Glutamatergic neuron (in vitro differentiated cells): ENCODE measurements around the gene ZDHHC21. TPM values are rescaled to one million over a fixed set of nuclear protein-coding genes. Genes with fewer than 3 reads are reported as not detected.

Experiments
- DNase-seq: peaks from one replicate; pipeline ENCODE4 v3.0.0; 2022
- H3K27ac Mint-ChIP-seq: one replicate; pipeline ENCODE4 v1.8.0; 2020; ENCODE audit warnings: mild to moderate bottlenecking, mixed read lengths, inconsistent platforms; ENCODE audit not compliant: unreplicated experiment
- H3K27me3 Mint-ChIP-seq: one replicate; pipeline ENCODE4 v1.8.0; 2020; ENCODE audit warnings: mild to moderate bottlenecking, moderate library complexity, mixed read lengths, inconsistent platforms; ENCODE audit not compliant: unreplicated experiment
- H3K36me3 Mint-ChIP-seq: one replicate; pipeline ENCODE4 v1.8.0; 2020; ENCODE audit warnings: mild to moderate bottlenecking, mixed read lengths, inconsistent platforms; ENCODE audit not compliant: unreplicated experiment
- H3K4me1 Mint-ChIP-seq: one replicate; pipeline ENCODE4 v1.8.0; 2020; ENCODE audit warnings: mild to moderate bottlenecking, low read depth, mixed read lengths, inconsistent platforms; ENCODE audit not compliant: unreplicated experiment
- H3K4me3 Mint-ChIP-seq: one replicate; pipeline ENCODE4 v1.8.0; 2020; ENCODE audit warnings: mild to moderate bottlenecking, mixed read lengths, inconsistent platforms; ENCODE audit not compliant: unreplicated experiment
- H3K9me3 Mint-ChIP-seq: one replicate; pipeline ENCODE4 v1.8.0; 2020; ENCODE audit warnings: mild to moderate bottlenecking, moderate library complexity, mixed read lengths, inconsistent platforms; ENCODE audit not compliant: unreplicated experiment
- CTCF ChIP-seq: fragments of 200-600 bp; sonication (generic); IDR thresholded peaks from one replicate; pipeline ENCODE4 v1.5.0; 2021; ENCODE audit not compliant: partially characterized antibody, unreplicated experiment
- total RNA-seq: library from RNA; stranded (reverse); fragmentation: NEBNext Ultra II Directional; extraction: Animal tissue kit (Norgen Biotek cat#: 25700); gene quantifications from one replicate; pipeline ENCODE4 v1.2.1, GENCODE V29; 2021; ENCODE audit not compliant: unreplicated experiment

Gene ZDHHC21
- total RNA-seq, 1 donor from 2014 or later: 15.2 TPM

DNA sequence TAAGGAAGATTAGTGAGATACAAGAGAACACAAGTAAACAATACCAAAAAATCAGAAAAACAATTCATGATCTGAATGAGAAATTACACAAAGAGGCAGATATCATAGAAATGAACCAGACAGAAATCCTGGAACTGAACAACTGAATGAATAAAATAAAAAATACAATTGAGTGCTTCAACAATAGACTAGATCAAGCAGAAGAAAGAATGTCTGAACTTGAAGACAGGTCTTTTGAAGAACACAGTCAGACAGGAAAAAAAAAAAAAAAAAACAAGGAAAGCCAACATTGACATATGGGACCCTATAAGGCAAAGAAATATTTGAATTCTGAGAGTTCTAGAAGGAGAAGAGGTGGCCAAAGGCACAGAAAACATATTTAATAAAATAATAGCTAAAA is 115.2 kb downstream of the ZDHHC21 start:
- H3K27ac Mint-ChIP-seq: no peak overlapping the region
- peaks cover 5% of the 10 kb centered on the region for H3K9me3 Mint-ChIP-seq
- DNase-seq: no peak
- no peaks in the 10 kb centered on the region for H3K4me1 Mint-ChIP-seq
- peaks cover 2% of the 10 kb centered on the region for H3K27me3 Mint-ChIP-seq
- H3K4me3 Mint-ChIP-seq: no peak overlapping the region
- H3K36me3 Mint-ChIP-seq: peaks cover 46% of the 10 kb centered on the region
- no peak for TF ChIP-seq CTCF

DNA sequence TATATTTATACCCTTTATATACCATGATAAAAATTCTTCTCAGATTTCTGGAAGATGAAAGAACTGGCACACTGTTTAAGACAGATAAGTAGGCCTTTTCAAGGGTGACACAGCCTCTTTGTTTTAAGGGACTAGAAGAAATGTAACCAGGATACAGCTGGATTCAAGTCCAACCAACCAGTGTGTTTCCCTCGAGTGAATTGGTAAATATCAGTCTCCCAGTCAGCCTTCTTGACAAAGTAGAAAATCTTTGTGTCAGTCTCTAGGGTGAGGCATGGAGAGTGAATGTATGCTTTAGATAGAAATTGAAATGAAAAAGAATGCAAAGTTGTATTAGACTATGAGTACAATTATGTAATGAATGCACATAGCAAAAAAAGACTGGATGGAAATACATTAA is 119.1 kb downstream of the ZDHHC21 start:
- Mint-ChIP-seq H3K4me3 (no peak overlapping the region), H3K27me3 (peaks cover 2% of the 10 kb centered on the region), H3K27ac (no peak overlapping the region), H3K9me3 (peaks cover 5% of the 10 kb centered on the region), H3K4me1 (no peaks in the 10 kb centered on the region), H3K36me3 (peaks cover 28% of the 10 kb centered on the region)
- DNase-seq: no peak
- TF ChIP-seq CTCF: no peak

GRCh38 chr9:14573319-14573718 is 119.9 kb downstream of the ZDHHC21 start:
- H3K4me3 Mint-ChIP-seq: no peak overlapping the region
- no peak for TF ChIP-seq CTCF

DNA sequence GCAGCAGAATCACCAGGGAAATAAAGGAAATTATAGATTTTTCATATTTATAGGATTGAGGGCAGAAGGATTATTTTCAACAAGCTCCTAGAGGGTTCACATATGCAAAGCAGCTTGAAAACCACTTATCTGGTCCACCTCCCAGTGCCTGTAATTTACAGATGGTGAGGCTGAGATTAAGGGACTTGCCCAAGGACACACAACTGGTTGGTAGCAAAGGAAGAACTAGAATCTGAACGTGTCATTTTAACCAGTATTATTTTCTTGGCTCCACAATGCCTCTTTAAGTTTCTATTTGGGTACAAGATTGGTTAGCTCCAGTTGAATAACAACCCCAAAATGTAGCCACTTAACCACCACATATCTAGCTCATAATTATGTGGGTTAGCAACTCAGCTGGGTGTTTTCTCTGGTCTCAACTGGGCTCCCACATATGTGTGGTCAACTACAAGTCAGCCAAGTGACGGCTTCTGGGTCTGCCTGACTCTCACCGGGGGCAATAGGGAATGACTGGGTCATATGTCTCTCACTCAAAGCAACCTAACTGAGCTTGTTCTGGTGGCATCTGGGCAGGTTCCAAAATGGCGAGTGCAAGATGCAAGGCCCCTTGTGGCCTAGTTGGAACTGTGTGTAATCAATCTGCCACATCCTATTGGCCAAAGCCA is 127.7 kb downstream of the ZDHHC21 start:
- no peaks in the 10 kb centered on the region for H3K36me3 Mint-ChIP-seq
- peaks cover 1% of the 10 kb centered on the region for H3K9me3 Mint-ChIP-seq
- peaks cover 9% of the 10 kb centered on the region for H3K4me1 Mint-ChIP-seq

More at GRCh38 chr9:14573319-14573718, 119.9 kb downstream of the ZDHHC21 start:
- Mint-ChIP-seq H3K9me3 (peaks cover 5% of the 10 kb centered on the region), H3K27me3 (peaks cover 2% of the 10 kb centered on the region), H3K36me3 (peaks cover 22% of the 10 kb centered on the region), H3K27ac (no peak overlapping the region), H3K4me1 (no peaks in the 10 kb centered on the region)
- DNase-seq: no peak

More for the DNA sequence above, 127.7 kb downstream of the ZDHHC21 start:
- Mint-ChIP-seq H3K27me3 (no peaks in the 10 kb centered on the region), H3K27ac (no peak overlapping the region), H3K4me3 (no peak overlapping the region)
- no peak for DNase-seq
- no peak for TF ChIP-seq CTCF
